GM21381 (cell line): ENCODE results near the gene AMBRA1.
"Not testable (repeated sequence)": the region's sequence is repeated elsewhere in the genome, so short reads cannot be mapped to it uniquely, and the experiment has no call there.

Experiments used
- ATAC-seq: cut with Tn5 transposase; IDR thresholded peaks from one replicate; pipeline ENCODE4 v1.9.1; 2021; ENCODE audit warnings: mild to moderate bottlenecking, moderate library complexity; ENCODE audit not compliant: unreplicated experiment

The AMBRA1 gene

DNA sequence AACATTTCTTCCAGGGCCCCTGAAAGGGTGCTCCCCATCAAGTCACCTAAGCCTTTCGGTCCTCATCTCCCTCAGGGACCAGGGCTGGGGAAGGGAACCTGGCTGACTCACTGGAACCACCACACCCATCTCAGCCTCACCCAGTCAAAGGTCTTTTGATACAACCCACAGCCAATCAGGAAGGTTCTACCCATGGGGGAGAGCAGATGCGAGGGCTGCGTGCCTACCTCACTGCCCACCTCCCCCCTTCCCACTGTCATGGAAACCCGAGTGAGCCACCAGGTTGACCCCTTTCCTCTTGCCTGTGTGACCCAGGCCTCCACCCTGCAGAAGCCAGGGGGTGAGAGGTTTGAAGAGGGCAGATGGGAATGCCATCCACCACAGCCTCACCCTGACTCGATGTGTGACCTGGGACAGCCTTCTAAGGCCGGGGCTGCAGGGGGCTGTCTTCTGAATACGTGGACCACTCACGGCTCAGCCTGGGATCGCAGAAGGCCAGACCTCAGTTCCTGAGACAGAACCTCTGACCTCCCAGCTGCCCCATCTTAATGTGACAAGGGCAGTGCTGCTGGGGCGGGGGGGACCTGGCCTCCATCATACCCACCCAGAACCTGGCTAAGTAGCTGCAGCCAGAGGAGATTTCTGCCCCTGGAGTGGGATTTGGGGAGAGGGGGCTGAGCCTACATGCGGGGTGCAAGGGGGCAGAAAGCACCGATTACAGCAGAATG, 209.7 kb downstream of the AMBRA1 start:
- ATAC-seq, result no peak

DNA sequence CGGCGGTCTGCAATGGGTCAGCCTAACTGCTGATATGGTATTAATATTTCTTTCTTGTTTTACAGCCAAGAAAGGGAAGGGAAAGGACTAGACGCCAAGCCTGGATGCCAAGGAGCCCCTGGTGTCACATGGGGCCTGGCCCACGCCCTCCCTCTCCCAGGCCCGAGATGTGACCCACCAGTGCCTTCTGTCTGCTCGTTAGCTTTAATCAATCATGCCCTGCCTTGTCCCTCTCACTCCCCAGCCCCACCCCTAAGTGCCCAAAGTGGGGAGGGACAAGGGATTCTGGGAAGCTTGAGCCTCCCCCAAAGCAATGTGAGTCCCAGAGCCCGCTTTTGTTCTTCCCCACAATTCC, 210.4 kb downstream of the AMBRA1 start:
- ATAC-seq, result no peak

DNA sequence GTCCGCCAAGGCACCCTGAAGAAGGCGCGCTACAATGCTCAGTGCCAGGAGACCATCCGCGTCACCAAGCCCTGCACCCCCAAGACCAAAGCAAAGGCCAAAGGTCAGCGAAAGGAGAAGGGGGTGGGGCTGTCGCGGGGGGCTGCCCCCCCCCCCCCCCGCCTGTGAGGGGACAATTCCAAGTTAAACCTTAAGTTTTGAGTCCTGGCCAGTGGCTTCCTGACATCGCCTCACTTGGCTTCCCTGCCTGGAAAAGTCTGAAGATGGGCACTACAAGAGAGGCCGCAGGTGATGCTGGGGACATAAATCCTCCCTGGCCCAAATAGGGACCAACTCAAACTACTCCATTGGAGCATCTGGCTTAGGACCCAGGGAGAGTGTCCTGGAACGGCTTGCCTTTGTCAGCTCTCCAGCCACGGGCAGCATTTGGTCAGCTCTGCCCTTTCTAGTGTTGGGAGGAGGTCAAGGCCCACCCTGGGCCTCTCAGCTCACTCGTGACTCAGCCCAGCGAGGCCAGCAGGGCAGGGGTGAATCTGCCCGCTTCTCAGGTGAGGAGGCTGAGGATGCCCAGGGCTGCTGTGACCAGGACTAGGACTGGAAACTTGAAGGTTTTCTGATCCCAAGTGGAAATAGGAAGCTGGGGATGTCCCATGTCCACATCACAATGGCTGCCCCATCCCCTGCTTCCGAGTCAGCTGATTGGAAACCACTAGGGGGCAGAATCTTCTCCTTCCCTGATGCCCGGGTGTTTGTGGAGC, 211.0 kb downstream of the AMBRA1 start:
- ATAC-seq, result no peak

DNA sequence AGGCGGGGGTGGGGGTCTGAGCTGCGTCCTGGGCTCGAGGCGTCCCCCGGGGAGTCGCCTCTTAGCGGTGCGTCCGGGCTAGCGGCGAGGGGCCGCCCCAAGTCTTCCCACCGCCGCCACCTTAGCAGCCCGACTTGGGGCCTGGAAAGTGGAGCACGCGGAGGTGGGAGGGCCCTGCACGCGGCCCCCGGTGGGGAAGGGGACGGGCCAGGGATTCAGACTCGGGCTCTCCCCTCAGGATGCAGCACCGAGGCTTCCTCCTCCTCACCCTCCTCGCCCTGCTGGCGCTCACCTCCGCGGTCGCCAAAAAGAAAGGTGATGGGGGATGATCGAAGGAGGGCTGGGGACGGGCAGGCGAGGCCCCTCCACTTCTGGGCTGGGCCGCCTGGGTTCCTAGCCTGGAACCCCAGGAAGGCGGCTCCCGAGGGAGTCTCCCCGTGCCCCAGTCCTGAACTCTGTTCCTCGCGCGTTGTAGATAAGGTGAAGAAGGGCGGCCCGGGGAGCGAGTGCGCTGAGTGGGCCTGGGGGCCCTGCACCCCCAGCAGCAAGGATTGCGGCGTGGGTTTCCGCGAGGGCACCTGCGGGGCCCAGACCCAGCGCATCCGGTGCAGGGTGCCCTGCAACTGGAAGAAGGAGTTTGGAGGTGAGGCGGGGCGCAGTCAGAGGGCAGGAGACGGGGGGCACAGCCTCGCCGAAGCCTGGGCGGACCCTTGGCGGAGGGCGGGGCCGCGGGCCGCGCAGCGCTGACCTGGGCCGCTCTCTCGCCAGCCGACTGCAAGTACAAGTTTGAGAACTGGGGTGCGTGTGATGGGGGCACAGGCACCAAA, 211.8 kb downstream of the AMBRA1 start:
- no peak for ATAC-seq

DNA sequence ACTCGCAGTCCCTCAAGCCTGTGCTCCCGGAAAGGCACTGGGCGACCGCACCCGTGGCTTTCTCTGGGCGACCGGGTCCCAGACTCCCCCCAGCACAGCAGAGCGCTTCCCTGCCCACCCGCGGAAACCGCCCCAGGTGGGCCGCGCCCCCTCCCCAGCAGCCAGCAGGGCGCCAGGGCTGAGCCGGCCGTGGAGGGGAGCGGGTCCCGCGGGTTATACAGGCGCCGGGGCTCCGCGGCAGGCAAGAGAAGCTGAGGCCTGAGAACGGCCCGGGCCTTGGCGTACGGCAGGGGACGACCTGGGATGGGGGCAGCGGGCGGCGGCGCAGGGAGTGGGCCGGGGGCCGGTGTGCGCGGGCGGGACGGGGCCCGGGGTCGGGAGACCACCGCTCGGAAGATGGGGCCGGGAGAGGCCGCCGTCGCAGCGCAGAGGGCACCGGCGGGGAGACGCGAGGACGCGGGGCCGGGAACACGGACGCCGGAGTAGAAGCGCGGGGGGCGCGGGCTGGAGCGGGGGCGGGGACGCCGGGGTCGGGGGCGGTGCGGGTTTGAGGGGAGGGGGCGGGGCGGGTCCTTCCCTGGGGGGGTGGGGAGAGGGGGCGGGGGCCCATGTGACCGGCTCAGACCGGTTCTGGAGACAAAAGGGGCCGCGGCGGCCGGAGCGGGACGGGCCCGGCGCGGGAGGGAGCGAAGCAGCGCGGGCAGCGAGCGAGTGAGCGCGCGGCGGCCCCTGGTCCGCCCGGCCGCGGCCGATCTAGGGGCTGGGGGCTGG, 212.6 kb downstream of the AMBRA1 start, which contains the start of gene MDK:
Gene MDK (plus strand): TSS at position 622 of the 771 bp plus-strand sequence. CDS start 389 bp downstream, outside the sequence.
- ATAC-seq, result no peak

DNA sequence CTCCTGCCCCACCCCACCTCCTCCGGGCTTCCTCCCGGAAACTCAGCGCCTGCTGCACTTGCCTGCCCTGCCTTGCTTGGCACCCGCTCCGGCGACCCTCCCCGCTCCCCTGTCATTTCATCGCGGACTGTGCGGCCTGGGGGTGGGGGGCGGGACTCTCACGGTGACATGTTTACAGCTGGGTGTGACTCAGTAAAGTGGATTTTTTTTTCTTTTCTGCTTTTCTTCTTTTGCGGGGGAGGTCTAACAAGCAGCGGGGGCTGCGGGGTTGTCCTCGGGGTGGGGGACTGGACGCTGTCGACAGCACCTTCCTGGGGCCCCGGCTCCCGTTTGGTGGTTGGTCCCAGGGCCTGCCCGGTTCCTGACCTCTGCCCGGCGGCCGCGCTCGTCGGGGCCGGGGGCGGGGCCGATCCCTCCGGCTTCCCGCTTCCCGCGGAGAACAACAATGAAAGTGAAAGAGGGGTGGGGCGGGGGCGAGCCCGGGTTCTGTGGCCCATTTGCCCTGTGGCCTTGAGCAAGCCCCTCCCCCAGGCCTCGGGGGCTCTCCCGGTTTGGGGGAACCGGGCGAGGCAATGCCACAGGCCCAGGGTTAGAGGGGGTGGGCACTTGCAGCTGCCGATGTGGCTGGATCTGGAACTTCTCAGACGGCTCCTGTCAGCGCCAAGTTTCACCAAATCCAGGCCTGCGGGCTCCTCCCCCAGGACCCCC, 213.3 kb downstream of the AMBRA1 start:
- no peak for ATAC-seq

DNA sequence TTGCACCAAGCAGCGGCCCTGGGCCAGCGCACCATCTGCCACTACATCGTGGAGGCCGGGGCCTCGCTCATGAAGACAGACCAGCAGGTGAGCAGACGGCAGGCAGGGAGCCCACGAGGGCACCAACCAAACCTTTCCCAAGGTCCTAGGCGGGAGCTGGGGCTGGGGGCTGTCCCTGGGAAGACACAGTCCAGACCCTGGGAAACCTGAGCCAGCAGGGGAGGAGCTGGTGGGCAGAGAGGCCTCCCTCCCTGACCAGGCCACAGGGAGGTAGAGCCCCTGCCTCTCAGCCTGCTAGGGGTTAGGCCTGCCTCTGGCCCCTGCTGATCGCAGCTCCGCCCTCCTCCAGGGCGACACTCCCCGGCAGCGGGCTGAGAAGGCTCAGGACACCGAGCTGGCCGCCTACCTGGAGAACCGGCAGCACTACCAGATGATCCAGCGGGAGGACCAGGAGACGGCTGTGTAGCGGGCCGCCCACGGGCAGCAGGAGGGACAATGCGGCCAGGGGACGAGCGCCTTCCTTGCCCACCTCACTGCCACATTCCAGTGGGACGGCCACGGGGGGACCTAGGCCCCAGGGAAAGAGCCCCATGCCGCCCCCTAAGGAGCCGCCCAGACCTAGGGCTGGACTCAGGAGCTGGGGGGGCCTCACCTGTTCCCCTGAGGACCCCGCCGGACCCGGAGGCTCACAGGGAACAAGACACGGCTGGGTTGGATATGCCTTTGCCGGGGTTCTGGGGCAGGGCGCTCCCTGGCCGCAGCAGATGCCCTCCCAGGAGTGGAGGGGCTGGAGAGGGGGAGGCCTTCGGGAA, 214.1 kb downstream of the AMBRA1 start:
- ATAC-seq, result not testable (repeated sequence)

DNA sequence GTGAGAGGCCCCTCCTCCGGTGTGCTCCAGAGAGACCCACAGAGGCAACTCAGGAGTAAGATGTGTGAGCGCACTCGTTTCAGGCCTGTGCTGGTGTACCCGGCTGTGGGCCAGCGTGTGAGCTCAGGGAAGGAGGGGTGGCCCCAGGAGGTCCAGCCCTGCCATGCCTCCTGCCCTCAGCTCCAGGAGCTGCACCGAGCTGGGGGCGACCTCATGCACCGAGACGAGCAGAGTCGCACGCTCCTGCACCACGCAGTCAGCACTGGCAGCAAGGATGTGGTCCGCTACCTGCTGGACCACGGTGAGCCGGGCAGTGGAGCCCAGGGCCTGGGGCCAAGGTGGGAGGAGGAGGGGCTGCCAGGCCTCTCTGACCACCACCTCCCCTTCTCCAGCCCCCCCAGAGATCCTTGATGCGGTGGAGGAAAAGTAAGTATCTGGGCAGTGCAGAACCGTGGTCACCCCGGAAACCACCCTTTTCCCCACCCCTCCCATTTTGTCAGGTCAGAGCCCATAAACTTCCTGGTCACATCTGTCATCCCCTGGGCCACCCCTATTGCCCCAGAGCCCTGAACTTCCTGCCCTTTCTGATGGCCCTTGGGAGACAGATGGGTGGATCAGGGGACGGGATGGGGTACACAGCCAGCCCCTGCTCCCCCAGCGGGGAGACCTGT, 214.9 kb downstream of the AMBRA1 start:
- no peak for ATAC-seq

DNA sequence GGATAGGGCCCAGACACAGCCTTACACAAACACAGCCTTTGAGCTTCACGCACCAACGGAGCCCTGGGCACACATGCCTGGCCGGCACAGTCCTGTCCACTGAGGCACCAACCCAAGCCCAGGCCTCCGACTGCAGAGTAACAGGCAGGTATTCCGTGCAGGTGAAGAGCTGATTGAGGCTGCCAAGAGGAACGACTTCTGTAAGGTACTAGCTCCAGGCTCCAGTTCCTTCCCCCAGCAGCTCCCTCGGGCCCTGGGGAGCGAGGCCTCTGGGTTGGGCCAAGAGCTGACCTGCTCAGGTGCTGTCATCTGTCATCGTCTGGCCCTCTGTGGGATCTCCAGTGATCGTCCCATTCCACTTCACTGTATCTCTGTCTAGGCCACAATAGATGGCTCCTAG, 215.5 kb downstream of the AMBRA1 start:
- no peak for ATAC-seq

DNA sequence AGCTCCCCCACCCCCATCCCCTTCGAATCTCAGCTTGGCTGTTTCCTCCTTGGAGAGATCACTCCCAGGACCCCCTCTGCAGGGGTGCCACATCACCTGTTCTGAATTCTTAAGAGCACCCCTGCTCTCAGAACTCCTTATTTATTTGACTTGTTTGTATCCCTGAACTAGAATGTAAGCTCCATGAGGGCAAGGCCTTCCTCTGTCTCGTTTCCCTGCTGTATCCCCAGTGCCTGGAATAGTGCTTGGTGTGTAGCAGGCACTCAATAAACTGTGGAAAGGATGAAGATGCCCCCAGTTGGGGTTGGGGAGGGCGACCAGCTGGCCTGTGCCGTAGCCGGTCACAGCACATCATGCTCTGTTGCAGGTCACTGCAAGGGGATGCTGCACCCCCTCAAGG, 216.0 kb downstream of the AMBRA1 start:
- no peak for ATAC-seq

DNA sequence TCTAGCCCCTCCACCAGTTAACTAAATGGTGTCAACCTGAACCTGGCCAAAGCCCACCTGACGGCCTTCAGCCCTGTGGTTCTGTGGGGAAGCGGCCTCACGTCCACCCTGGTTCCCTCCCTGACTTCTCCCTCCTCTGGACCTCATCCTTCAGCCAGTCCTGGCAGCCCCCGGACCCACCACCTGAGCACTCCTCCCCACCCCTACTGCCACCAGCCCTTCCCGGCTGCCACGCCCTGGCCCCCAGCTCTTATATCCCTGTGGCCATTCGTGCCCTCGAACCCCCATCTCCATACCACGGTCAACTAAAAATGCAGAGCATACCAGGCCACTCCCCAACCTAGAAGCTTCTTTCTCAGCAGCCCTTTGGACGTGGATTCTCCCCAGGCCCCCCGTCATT, 216.5 kb downstream of the AMBRA1 start:
- ATAC-seq, result no peak

DNA sequence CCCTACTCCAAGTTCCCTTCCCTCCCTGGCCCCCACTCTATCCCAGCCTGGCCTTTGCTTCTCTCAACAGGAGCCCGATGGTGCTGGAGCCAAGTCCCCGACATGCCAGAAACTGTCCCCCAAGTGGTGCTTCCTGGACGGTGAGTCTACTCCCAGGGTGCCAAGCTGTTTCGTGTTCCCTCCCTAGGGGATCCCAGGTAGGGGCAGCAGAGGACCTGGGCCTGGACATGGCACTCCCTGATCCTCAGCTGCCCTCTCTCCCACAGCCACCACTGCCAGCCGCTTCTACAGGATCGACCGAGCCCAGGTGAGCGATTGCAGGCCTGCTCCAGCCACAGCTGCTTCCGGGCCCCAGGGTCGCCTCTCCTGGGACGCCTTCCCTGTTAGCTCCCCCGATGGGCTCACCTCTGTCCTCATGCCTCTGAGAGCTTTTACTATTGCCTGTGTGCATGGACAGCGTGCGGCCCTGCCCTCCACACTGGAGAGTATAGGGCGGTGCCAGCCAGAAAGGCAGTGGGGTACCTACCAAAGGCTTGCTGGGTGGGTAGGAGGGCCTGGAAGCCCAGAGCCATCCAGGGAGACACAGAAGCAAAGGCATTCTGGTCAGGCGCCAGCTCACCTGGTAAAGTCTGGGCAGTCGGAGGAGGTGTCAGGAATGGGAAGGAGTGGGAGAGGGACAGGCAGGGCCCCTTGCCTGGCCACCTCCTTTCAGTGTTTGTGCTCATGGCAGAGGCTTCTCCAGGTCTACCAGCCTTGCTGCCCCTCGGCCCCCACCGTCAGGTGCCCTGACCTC, 217.4 kb downstream of the AMBRA1 start:
- ATAC-seq, result no peak

DNA sequence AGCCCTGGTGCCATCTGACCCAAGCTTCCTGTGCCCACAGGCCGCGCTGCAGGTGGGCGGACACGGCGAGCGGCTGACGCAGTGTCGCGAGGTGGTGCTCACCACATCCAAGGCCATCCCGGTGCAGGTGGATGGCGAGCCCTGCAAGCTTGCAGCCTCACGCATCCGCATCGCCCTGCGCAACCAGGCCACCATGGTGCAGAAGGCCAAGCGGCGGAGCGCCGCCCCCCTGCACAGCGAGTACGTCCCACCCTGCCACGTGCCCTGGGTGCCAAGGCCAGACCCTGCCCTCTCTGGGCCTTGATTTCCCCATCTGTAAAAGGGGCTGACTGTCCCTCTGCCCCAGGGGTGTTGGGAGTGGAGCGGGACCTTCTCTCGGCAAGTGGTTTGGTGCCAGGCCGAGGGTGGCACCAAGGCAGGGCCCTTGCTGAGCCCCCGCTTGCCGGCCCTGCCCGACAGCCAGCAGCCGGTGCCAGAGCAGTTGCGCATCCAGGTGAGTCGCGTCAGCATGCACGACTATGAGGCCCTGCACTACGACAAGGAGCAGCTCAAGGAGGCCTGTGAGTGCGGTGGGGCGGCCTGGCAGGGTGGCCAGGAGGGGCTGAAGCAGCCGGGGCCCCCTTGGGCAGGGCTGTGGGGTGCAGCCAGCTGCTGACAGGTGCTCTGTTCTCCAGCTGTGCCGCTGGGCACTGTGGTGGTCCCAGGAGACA, 218.3 kb downstream of the AMBRA1 start:
- ATAC-seq, result no peak

DNA sequence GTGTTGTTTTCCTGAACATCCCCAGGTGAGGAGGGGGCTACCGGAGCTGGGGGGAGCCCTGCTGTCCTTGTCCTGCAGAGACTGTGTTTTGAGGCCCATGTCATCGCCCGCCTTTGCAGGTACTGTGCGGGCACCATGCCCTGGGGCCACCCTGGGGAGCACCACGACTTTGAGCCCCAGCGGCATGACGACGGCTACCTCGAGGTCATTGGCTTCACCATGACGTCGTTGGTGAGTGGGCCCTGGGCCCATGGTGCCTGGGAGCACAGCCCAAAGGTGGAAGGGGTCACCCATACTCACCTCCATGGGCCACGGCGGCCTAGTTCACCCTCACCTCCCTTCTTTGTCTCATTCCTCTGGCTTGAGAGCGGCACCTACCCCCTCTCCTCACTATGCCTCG, 219.0 kb downstream of the AMBRA1 start:
- ATAC-seq, result no peak

DNA sequence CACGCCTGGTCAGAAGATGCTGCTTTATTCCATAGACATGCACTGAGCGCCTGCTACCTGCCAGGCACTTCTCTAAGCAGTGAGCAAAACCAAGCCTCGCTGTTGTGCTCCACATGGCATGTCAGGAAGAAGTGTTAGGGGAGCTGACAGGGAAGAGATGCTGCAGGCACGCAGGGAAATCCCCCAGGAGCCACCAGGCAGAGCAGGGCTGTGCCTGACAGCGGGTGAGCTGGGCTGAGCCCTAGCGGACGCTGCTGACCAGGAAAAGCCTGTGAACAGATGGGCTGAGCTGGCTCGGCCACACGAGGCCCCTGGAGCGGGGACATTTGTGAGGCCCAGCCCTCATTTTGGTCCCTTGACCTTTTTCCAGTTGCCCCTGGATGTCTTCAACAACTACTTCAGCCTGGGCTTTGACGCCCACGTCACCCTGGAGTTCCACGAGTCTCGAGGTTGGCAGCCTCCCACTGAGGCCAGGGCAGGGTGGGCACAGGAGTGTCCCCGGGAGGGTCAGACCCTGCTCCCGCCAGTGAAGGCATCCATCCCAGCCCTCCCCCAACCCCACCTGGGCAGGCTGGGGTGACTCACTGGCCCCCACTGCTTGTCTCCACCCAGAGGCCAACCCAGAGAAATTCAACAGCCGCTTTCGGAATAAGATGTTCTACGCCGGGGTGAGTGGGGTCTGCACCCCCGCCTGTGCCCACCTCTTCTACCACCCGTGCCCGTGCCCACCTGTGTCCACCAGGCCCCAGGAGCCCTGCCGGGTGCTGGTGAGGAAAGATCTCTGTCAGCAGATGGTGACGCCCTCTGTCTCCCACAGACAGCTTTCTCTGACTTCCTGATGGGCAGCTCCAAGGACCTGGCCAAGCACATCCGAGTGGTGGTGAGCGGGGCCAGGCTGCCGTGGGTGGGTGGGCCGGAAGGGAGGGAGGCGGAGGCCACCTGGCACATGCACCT, 219.8 kb downstream of the AMBRA1 start:
- no peak for ATAC-seq

DNA sequence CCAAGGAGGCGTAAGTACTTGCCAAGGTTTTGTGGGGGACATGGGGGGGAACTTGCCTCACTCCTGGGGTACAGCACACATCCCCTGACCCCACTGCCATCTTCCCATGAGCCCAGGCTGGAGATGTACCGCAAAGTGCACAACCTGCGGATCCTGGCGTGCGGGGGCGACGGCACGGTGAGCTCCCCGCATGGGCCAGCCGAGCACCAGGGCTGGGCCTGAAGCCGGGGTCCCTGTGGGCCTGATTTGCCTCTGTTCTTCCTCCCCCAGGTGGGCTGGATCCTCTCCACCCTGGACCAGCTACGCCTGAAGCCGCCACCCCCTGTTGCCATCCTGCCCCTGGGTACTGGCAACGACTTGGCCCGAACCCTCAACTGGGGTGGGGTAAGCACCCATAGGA, 221.3 kb downstream of the AMBRA1 start:
- ATAC-seq, result not testable (repeated sequence)
